Immature natural killer cell (primary cell): Measurements from ENCODE around the gene FOXJ3. TPM values are rescaled to one million over a fixed set of nuclear protein-coding genes. Genes with fewer than 3 reads are reported as not detected.

Experiments
- DNase-seq, 3 donors: peaks; one replicate each; pipeline ENCODE4 v3.0.0; 2022; ENCODE audit warnings: mixed read lengths in 1 of 3
- H3K27ac Mint-ChIP-seq, 6 donors: one replicate each; pipeline ENCODE4 v1.8.0; 2020; ENCODE audit warnings: mixed read lengths in 6 of 6, mild to moderate bottlenecking in 5 of 6, inconsistent platforms in 4 of 6, moderate library complexity in 3 of 6
- H3K27me3 Mint-ChIP-seq, 3 donors: one replicate each; pipeline ENCODE4 v1.8.0; 2020 to 2021; ENCODE audit warnings: low read depth in 3 of 3, mild to moderate bottlenecking in 3 of 3, mixed read lengths in 3 of 3, moderate library complexity in 3 of 3, inconsistent platforms in 1 of 3
- H3K36me3 Mint-ChIP-seq, 3 donors: one replicate each; pipeline ENCODE4 v1.8.0; 2020; ENCODE audit warnings: mixed read lengths in 3 of 3, inconsistent platforms in 2 of 3, mild to moderate bottlenecking in 2 of 3
- H3K4me1 Mint-ChIP-seq, 2 donors: one replicate each; pipeline ENCODE4 v1.8.0; 2020; ENCODE audit warnings: inconsistent platforms in 2 of 2, mild to moderate bottlenecking in 2 of 2, mixed read lengths in 2 of 2, moderate library complexity in 1 of 2
- H3K4me3 Mint-ChIP-seq, 5 donors: one replicate each; pipeline ENCODE4 v1.8.0; 2020; ENCODE audit warnings: mild to moderate bottlenecking in 5 of 5, mixed read lengths in 5 of 5, inconsistent platforms in 3 of 5, moderate library complexity in 3 of 5
- H3K9me3 Mint-ChIP-seq, 6 donors: one replicate each; pipeline ENCODE4 v1.8.0; 2020; ENCODE audit warnings: mild to moderate bottlenecking in 6 of 6, mixed read lengths in 6 of 6, inconsistent platforms in 4 of 6, moderate library complexity in 3 of 6
- polyA plus RNA-seq, 3 donors: library from polyadenylated mRNA; unstranded; fragments of 300-500 nt; fragmentation: Illumina TruSeq; gene quantifications; one replicate each; pipeline ENCODE4 v1.2.3, GENCODE V29; 2021

The FOXJ3 gene
- polyA plus RNA-seq, 3 donors from 2014 or later, result 16.3 to 32.3 (median 24.5) TPM

GRCh38 chr1:42153624-42154023 is 181.4 kb downstream of the FOXJ3 start:
- H3K27me3 Mint-ChIP-seq, result peaks cover 0 to 8% (median 3%) of the 10 kb centered on the region in 3 donors
- H3K9me3 Mint-ChIP-seq, result no peaks in the 10 kb centered on the region
- peaks cover 0 to 9% of the 10 kb centered on the region in 2 donors for H3K4me1 Mint-ChIP-seq
- DNase-seq, result no peak
- H3K36me3 Mint-ChIP-seq, result no peaks in the 10 kb centered on the region
- no peak overlapping the region for H3K4me3 Mint-ChIP-seq
- H3K27ac Mint-ChIP-seq, result no peak overlapping the region

GRCh38 chr1:42152907-42153600 is 182.0 kb downstream of the FOXJ3 start, which contains the start of gene GUCA2B:
TSS of gene GUCA2B (plus strand) at chr1:42153410. CDS start at chr1:42153451, 41 bp downstream.
- peaks cover 0 to 8% of the 10 kb centered on the region in 2 donors for H3K4me1 Mint-ChIP-seq
- H3K4me3 Mint-ChIP-seq, result peak within 1 kb of the TSS in 1 of 5 donors; percentile 55
- H3K9me3 Mint-ChIP-seq, result no peaks in the 10 kb centered on the region
- no peak for DNase-seq
- H3K27me3 Mint-ChIP-seq, result peaks cover 0 to 8% (median 3%) of the 10 kb centered on the region in 3 donors
- no peak within 1 kb of the TSS for H3K27ac Mint-ChIP-seq
- no peaks in the 10 kb centered on the region for H3K36me3 Mint-ChIP-seq

GRCh38 chr1:42152119-42152518 is 182.9 kb downstream of the FOXJ3 start:
- DNase-seq, result no peak
- Mint-ChIP-seq H3K27ac (no peak overlapping the region), H3K4me3 (no peak overlapping the region), H3K36me3 (no peaks in the 10 kb centered on the region), H3K4me1 (no peaks in the 10 kb centered on the region), H3K9me3 (no peaks in the 10 kb centered on the region), H3K27me3 (peaks cover 0 to 4% (median 2%) of the 10 kb centered on the region in 3 donors)

- Mint-ChIP-seq H3K9me3 (no peaks in the 10 kb centered on the region), H3K27ac (no peak overlapping the region)
Measured at GRCh38 chr1:42150651-42151050, 184.4 kb downstream of the FOXJ3 start.

GRCh38 chr1:42148166-42148565 is 186.9 kb downstream of the FOXJ3 start:
- Mint-ChIP-seq H3K27me3 (peaks cover 0 to 11% (median 2%) of the 10 kb centered on the region in 3 donors), H3K27ac (no peak overlapping the region), H3K4me3 (no peak overlapping the region), H3K36me3 (no peaks in the 10 kb centered on the region), H3K9me3 (no peaks in the 10 kb centered on the region), H3K4me1 (peaks cover 3 to 5% of the 10 kb centered on the region in 2 donors)
- DNase-seq, result no peak

More at GRCh38 chr1:42150651-42151050, 184.4 kb downstream of the FOXJ3 start:
- H3K4me3 Mint-ChIP-seq, result no peak overlapping the region
- no peak for DNase-seq
- H3K27me3 Mint-ChIP-seq, result peaks cover 0 to 4% (median 2%) of the 10 kb centered on the region in 3 donors
- H3K36me3 Mint-ChIP-seq, result no peaks in the 10 kb centered on the region
- no peaks in the 10 kb centered on the region for H3K4me1 Mint-ChIP-seq

- Mint-ChIP-seq H3K9me3 (no peaks in the 10 kb centered on the region), H3K4me3 (no peak overlapping the region), H3K27ac (no peak overlapping the region), H3K36me3 (no peaks in the 10 kb centered on the region), H3K4me1 (peaks cover 4 to 5% of the 10 kb centered on the region in 2 donors), H3K27me3 (peaks cover 0 to 11% (median 2%) of the 10 kb centered on the region in 3 donors)
- peak; percentile 14 to 45 (median 36) for DNase-seq
Measured at GRCh38 chr1:42146626-42147320, 188.3 kb downstream of the FOXJ3 start.

GRCh38 chr1:42145764-42146625 is 189.0 kb downstream of the FOXJ3 start:
- peaks cover 0 to 11% (median 2%) of the 10 kb centered on the region in 3 donors for H3K27me3 Mint-ChIP-seq
- no peak overlapping the region for H3K27ac Mint-ChIP-seq
- no peaks in the 10 kb centered on the region for H3K9me3 Mint-ChIP-seq
- no peak for DNase-seq
- H3K4me3 Mint-ChIP-seq, result no peak overlapping the region
- H3K36me3 Mint-ChIP-seq, result no peaks in the 10 kb centered on the region
- H3K4me1 Mint-ChIP-seq, result peaks cover 4 to 5% of the 10 kb centered on the region in 2 donors

GRCh38 chr1:42145389-42145716 is 189.7 kb downstream of the FOXJ3 start:
- no peaks in the 10 kb centered on the region for H3K36me3 Mint-ChIP-seq
- H3K4me1 Mint-ChIP-seq, result peaks cover 4 to 5% of the 10 kb centered on the region in 2 donors
- no peak overlapping the region for H3K27ac Mint-ChIP-seq
- peak in 2 of 3 donors; percentile 3 to 6 for DNase-seq
- no peak overlapping the region for H3K4me3 Mint-ChIP-seq
- H3K27me3 Mint-ChIP-seq, result peaks cover 0 to 9% (median 1%) of the 10 kb centered on the region in 3 donors
- no peaks in the 10 kb centered on the region for H3K9me3 Mint-ChIP-seq

- H3K36me3 Mint-ChIP-seq, result no peaks in the 10 kb centered on the region
- H3K4me1 Mint-ChIP-seq, result peaks cover 4 to 5% of the 10 kb centered on the region in 2 donors
- no peak overlapping the region for H3K27ac Mint-ChIP-seq
- peaks cover 0 to 8% (median 0%) of the 10 kb centered on the region in 3 donors for H3K27me3 Mint-ChIP-seq
- peak overlapping the region in 1 of 5 donors; percentile 17 for H3K4me3 Mint-ChIP-seq
- DNase-seq, result no peak
- no peaks in the 10 kb centered on the region for H3K9me3 Mint-ChIP-seq
Measured at GRCh38 chr1:42144711-42145388, 190.2 kb downstream of the FOXJ3 start.

GRCh38 chr1:42143896-42144710 is 190.9 kb downstream of the FOXJ3 start:
- no peak for DNase-seq
- Mint-ChIP-seq H3K4me3 (no peak overlapping the region), H3K27ac (no peak overlapping the region), H3K36me3 (no peaks in the 10 kb centered on the region), H3K27me3 (peaks cover 0 to 8% (median 0%) of the 10 kb centered on the region in 3 donors), H3K4me1 (peaks cover 4 to 5% of the 10 kb centered on the region in 2 donors), H3K9me3 (no peaks in the 10 kb centered on the region)

GRCh38 chr1:42142894-42143675 is 191.9 kb downstream of the FOXJ3 start:
- no peak overlapping the region for H3K27ac Mint-ChIP-seq

GRCh38 chr1:42141978-42142377 is 193.1 kb downstream of the FOXJ3 start:
- DNase-seq, result no peak
- no peaks in the 10 kb centered on the region for H3K9me3 Mint-ChIP-seq
- H3K27ac Mint-ChIP-seq, result no peak overlapping the region
- H3K4me3 Mint-ChIP-seq, result no peak overlapping the region
- peaks cover 4 to 5% of the 10 kb centered on the region in 2 donors for H3K4me1 Mint-ChIP-seq
- no peaks in the 10 kb centered on the region for H3K36me3 Mint-ChIP-seq
- H3K27me3 Mint-ChIP-seq, result peaks cover 0 to 12% (median 0%) of the 10 kb centered on the region in 3 donors

More at GRCh38 chr1:42142894-42143675, 191.9 kb downstream of the FOXJ3 start:
- DNase-seq, result no peak
- Mint-ChIP-seq H3K9me3 (no peaks in the 10 kb centered on the region), H3K4me3 (no peak overlapping the region), H3K4me1 (peaks cover 4 to 5% of the 10 kb centered on the region in 2 donors), H3K27me3 (peaks cover 0 to 9% (median 0%) of the 10 kb centered on the region in 3 donors), H3K36me3 (no peaks in the 10 kb centered on the region)
